T-helper 2 cell treated with Interferon-gamma antibody and Interleukin-4, amounts not matched to agents 5 μg/mL and 100 μg/mL, for 36 hours (primary cell): Measurements from ENCODE around the gene RTEL1.

Experiments
- DNase-seq: peaks from one replicate; pipeline ENCODE4 v3.0.0; 2021; ENCODE audit warnings: low spot score
- H3K27ac Mint-ChIP-seq: one replicate; pipeline ENCODE4 v1.8.0; 2021; ENCODE audit warnings: mild to moderate bottlenecking, mixed read lengths
- H3K27me3 Mint-ChIP-seq: one replicate; pipeline ENCODE4 v1.8.0; 2021; ENCODE audit warnings: low read depth, mixed read lengths
- H3K36me3 Mint-ChIP-seq: one replicate; pipeline ENCODE4 v1.8.0; 2021; ENCODE audit warnings: low read depth, mixed read lengths
- H3K4me1 Mint-ChIP-seq: one replicate; pipeline ENCODE4 v1.8.0; 2021; ENCODE audit warnings: low read depth, mixed read lengths
- H3K4me3 Mint-ChIP-seq: one replicate; pipeline ENCODE4 v1.8.0; 2022; ENCODE audit warnings: mild to moderate bottlenecking, moderate library complexity, mixed read lengths
- H3K9me3 Mint-ChIP-seq: one replicate; pipeline ENCODE4 v1.8.0; 2021; ENCODE audit warnings: mixed read lengths

Gene RTEL1

DNA sequence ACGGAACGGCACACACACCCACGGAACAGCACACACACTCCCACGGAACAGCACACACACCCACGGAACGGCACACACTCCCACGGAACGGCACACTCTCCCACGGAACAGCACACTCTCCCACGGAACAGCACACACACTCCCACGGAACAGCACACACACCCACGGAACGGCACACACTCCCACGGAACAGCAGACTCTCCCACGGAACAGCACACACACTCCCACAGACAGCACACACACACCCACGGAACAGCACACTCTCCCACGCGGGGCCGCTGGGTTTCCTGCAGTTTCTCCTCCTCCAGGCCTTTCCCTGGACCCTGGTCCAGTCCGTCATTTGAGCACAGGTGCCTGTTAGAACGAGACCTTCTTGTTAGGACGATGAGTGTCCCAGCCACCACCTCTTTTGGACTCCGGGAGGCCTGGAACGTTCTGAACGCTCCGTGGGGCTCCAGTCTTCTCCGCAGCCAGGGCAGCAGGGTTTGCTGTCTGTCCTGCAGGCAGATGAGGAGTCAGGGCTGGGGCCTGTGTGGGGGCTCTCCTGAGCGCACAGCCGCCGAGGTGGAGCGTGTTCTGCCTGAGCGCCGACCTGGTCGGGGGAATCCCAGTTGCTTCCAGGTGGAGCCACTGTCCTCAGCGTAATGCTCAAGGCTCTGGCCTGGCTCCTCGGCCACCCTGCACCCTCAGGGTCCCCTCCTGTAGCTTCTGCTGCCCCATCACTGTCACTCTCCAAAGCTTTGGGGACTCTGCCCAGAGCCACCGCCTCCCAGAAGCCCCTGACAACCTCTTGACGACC lies 20.8 kb downstream of the RTEL1 start:
- DNase-seq = no peak

DNA sequence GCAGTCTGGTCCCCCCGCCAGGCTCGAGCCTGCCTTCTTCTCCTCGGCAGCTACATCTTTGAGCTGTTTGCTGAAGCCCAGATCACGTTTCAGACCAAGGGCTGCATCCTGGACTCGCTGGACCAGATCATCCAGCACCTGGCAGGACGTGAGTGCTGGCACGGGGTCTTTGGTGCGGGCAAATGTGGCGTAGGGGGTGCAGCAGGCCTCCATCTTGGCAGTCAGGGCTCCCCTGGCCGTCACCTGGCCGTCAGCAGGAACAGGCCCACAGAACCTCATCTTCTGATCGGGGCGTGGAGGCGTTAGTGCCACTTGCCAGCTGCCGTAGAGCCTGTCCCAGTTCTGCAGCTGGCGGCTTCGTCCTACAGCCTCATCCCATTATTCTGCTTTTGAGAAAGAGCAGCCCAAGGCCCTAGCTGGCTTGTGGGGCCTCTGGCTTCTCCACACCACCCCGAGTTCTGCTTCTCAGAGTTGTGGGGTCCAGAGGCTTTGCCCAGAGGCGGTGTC lies 21.7 kb downstream of the RTEL1 start:
- H3K36me3 Mint-ChIP-seq = peaks cover 14% of the 10 kb centered on the region
- DNase-seq = no peak
- H3K27me3 Mint-ChIP-seq = no peaks in the 10 kb centered on the region
- H3K4me1 Mint-ChIP-seq = no peaks in the 10 kb centered on the region
- no peak overlapping the region for H3K27ac Mint-ChIP-seq
- no peaks in the 10 kb centered on the region for H3K9me3 Mint-ChIP-seq
- H3K4me3 Mint-ChIP-seq = no peak overlapping the region

More for the DNA sequence above, 20.8 kb downstream of the RTEL1 start:
- Mint-ChIP-seq H3K4me3 (no peak overlapping the region), H3K9me3 (no peaks in the 10 kb centered on the region), H3K36me3 (peaks cover 12% of the 10 kb centered on the region), H3K4me1 (no peaks in the 10 kb centered on the region), H3K27ac (no peak overlapping the region), H3K27me3 (no peaks in the 10 kb centered on the region)

DNA sequence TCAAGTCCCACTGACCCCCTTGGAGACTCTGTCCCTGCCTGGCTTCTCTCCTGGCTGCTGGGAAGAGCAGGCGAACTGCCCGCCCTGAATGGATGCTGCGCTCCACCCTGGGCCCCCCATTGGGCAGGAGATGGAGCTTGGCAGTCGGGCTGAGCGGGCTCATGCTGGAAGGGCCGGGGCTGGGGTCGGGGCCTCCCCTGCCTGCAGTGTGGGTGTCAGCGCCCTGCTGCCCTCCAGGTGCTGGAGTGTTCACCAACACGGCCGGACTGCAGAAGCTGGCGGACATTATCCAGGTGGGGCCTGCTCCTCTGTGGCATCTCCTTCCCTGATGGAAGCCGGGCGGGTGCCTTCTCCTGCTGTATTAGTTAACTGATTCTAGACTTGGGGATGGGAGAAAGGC lies 22.3 kb downstream of the RTEL1 start:
- Mint-ChIP-seq H3K9me3 (no peaks in the 10 kb centered on the region), H3K4me3 (no peak overlapping the region), H3K27me3 (no peaks in the 10 kb centered on the region), H3K4me1 (no peaks in the 10 kb centered on the region), H3K36me3 (peaks cover 14% of the 10 kb centered on the region), H3K27ac (no peak overlapping the region)
- DNase-seq = no peak

DNA sequence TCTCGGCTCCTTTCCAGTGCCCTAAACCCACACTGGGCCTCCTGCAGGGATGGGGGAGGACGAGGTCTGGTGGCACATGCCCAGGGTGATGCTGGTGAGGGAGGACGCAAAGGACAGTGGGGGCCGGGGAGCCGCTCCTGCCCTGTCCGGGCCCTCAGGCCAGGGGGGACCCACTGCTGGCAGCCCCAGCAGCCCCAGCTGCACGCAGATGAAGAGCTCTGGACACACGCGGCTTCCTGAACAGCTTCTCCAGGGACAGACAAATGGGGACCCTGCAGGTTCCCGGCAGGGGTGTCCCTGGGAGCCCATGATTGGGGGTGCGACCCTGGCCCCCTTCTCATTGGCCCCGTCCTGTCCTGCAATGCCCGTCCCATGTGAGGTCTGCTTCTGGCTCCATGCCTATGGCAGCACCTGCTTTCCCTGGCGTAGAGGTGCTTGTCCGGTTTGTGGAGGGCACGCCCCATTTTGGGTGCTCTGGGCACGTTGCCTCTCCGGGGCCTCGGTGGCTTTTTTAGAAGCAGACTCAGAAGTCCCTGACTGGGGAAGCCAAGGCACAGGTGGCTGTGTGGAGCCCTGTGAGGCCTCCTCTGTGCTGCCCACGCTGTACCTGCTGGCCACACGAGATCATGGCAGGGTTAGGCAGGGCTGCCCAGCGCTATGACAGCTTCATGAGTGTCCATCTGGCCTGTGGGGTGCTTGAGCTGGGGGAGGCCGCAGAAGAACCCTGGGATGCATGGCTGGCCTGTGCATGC lies 22.9 kb downstream of the RTEL1 start:
- Mint-ChIP-seq H3K9me3 (no peaks in the 10 kb centered on the region), H3K36me3 (peaks cover 9% of the 10 kb centered on the region), H3K27ac (no peak overlapping the region), H3K4me3 (no peak overlapping the region), H3K4me1 (no peaks in the 10 kb centered on the region), H3K27me3 (no peaks in the 10 kb centered on the region)
- no peak for DNase-seq

DNA sequence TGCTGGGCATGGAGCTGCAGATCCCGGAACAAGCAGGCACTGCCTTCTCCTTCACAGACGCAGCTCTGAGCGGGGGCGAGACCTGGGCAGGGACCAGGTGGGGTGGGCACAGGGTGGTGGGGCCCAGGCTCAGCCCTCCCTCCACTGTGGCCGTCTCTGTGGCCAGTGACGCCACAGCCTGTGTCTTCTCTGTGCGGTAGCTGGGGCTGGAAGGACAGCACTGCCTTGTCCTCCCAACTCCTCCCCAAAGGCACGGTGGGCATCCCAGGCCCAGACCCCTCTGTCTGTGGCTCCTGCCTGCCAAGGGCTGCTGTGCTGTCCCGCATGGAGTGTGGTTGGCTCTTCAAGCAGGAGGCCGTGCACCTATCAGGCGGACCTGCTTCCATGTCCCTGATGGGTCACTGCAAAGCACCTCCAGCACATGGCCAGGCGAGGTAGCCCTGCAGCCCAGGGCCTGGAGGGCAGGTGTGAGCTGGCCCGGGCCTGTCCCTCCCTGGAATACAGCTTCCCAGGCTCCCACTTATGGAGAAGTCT lies 23.6 kb downstream of the RTEL1 start:
- no peak for DNase-seq
- Mint-ChIP-seq H3K27ac (no peak overlapping the region), H3K9me3 (no peaks in the 10 kb centered on the region), H3K27me3 (no peaks in the 10 kb centered on the region), H3K36me3 (peaks cover 5% of the 10 kb centered on the region), H3K4me1 (no peaks in the 10 kb centered on the region), H3K4me3 (no peak overlapping the region)

DNA sequence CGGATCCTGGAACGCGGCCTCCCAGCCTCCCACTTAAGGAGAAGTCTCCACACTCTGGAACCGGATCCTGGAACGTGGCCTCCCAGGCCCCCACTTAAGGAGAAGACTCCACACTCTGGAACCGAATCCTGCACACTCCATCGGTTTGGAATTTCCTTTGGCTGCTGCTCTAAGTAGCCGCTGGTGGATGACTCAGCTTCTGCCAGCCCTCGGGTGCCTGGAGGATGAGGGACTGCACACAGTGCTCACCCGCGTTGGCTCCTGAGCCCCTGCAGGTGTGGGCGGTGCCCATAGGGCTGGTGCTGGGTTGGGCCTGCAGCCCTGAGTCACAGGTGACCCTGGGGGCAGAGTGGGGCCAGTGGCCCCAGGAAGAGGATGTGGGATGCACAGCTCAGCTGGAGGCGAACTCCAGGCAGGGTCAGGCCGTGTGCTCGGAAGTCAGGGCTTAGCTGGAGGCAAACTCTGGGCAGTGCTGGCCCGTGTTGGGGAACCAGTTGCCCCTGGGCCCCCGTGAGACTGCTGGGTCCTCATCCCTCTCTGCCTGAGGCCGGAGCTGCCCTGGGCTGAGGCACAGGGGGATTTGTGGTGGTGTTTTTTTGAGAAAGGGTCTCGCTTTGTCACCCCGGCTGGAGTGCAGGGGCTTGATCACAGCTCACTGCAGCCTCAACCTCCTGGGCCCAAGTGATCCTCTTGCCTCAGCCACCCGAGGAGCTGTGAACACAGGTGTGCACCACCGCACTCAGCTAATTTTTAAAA lies 24.4 kb downstream of the RTEL1 start:
- DNase-seq = no peak
- H3K4me1 Mint-ChIP-seq = no peaks in the 10 kb centered on the region
- H3K36me3 Mint-ChIP-seq = peaks cover 5% of the 10 kb centered on the region
- no peak overlapping the region for H3K4me3 Mint-ChIP-seq
- no peaks in the 10 kb centered on the region for H3K9me3 Mint-ChIP-seq
- H3K27me3 Mint-ChIP-seq = no peaks in the 10 kb centered on the region
- H3K27ac Mint-ChIP-seq = no peak overlapping the region

DNA sequence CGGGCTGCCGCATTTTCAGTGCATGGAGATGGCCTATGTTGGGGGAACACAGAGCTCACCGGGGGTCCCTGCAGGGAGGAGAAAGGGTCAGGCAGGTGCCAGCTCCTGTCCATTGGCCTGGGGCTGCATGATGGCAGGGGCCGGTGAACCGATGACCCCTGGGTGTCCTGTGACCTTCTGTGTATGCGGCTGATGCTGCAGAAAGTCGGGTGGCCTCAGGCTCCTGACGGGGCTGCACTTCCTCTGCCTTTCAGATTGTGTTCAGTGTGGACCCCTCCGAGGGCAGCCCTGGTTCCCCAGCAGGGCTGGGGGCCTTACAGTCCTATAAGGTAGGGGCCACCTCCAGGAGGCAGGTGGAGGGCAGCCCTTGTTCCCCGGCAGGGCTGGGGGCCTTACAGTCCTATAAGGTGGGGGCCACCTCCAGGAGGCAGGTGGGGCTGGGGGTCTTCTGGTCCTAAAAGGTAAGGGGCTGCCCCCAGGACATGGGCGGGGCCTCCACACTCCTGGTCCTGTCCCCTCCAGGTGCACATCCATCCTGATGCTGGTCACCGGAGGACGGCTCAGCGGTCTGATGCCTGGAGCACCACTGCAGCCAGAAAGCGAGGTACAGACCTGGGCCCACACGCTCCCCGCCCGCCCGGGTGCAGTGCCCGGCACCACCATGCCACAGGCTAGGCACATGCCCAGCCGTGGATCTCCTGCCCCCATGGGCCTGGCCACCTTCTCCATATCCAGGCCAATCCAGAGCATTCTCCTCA lies 27.3 kb downstream of the RTEL1 start:
- Mint-ChIP-seq H3K4me1 (no peaks in the 10 kb centered on the region), H3K9me3 (no peaks in the 10 kb centered on the region), H3K36me3 (peaks cover 3% of the 10 kb centered on the region), H3K27ac (no peak overlapping the region), H3K4me3 (no peak overlapping the region), H3K27me3 (no peaks in the 10 kb centered on the region)
- DNase-seq = no peak

DNA sequence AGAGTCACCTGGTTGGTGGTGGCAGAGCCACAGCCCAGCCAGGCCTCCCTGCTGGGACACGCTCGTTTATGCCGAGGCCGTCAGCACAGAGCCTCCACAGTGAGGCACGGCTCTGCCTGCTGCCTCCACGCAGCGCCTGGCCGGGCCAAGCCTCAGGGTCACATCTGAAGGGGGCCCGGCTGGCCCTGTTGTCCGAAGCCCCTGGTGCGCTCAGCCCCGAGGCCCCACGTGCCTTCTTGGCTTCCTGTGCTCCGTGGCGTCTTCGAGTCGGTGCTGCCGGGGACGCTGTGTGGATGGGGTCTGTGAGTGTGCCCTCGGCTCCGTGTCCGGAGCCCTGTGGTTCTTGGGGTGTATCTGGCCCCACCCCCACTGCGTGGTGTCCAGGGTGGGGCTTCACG lies 28.0 kb downstream of the RTEL1 start:
- no peak overlapping the region for H3K27ac Mint-ChIP-seq

DNA sequence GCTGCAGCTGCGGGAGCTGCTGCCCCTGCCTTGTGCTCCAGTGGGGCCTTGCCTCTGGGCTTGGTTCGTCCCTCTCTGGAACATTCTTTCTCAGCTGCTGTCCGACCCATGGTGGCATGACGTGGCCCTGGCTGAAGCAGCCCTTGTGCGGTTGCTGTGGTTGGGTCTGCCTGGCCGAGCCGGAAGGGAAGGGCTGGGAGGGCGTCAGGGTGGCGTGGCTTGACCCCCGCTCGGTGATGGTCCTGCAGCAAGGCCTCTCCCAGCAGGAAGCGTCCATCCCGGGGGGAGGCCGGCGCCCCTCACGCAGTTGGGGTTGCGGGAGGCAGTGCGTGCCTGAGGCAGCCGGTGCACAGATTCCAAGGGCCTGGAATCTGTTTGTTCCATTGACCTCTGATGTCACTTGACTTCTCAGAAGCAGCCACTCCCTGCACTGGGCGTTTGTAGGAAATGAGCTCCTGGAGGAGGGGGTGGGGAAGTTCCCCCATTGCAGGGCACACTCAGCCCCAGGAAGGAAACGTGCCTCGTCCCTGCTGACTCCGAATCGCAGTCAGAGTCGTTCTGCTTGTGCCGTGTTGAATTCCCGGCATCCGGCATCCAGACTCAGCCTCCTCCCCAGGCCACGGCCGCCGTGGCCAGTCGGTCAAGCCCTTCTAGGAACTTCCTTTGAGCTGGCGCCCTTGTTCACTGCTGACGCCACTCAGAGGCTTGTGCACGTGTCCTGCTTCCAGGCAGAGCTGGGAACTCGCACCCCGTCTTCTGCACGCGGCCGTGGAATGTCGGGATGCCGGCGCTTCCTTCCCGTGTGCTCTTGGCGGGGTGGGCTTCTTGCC lies 28.6 kb downstream of the RTEL1 start:
- DNase-seq = peak; percentile 42
- Mint-ChIP-seq H3K27me3 (no peaks in the 10 kb centered on the region), H3K27ac (no peak overlapping the region), H3K9me3 (no peaks in the 10 kb centered on the region), H3K4me1 (no peaks in the 10 kb centered on the region), H3K36me3 (peaks cover 7% of the 10 kb centered on the region), H3K4me3 (no peak overlapping the region)

More for the DNA sequence above, 28.0 kb downstream of the RTEL1 start:
- Mint-ChIP-seq H3K36me3 (peaks cover 3% of the 10 kb centered on the region), H3K4me3 (no peak overlapping the region), H3K27me3 (no peaks in the 10 kb centered on the region), H3K4me1 (no peaks in the 10 kb centered on the region), H3K9me3 (no peaks in the 10 kb centered on the region)
- DNase-seq = no peak

DNA sequence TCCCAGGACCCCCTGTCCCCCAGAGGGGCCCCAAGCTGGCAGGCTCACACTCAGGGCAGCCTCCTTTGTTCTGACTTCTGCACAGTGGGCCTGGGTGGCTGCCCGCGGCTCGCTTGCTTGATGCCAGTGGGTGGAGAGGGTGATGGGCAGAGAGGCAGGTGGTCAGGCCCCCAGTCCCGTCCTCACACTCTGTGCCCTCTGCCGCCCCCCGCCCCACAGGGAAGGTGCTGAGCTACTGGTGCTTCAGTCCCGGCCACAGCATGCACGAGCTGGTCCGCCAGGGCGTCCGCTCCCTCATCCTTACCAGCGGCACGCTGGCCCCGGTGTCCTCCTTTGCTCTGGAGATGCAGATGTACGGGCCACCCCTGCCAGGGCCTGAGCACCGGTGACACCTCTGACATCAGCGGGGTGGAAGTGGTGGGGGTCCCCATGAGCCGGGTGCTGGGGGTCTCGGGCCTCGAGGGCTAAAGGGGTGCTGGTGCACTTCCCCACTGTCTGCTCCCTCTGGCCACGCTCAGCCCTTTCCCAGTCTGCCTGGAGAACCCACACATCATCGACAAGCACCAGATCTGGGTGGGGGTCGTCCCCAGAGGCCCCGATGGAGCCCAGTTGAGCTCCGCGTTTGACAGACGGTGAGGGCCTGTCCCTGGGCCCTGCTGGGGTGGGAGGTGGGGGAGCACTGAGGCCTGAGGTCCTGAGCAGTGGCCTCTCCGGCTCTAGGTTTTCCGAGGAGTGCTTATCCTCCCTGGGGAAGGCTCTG lies 29.5 kb downstream of the RTEL1 start:
- no peaks in the 10 kb centered on the region for H3K9me3 Mint-ChIP-seq
- no peak for DNase-seq
- no peak overlapping the region for H3K27ac Mint-ChIP-seq
- peaks cover 11% of the 10 kb centered on the region for H3K36me3 Mint-ChIP-seq
- H3K27me3 Mint-ChIP-seq = no peaks in the 10 kb centered on the region
- H3K4me1 Mint-ChIP-seq = no peaks in the 10 kb centered on the region
- no peak overlapping the region for H3K4me3 Mint-ChIP-seq

DNA sequence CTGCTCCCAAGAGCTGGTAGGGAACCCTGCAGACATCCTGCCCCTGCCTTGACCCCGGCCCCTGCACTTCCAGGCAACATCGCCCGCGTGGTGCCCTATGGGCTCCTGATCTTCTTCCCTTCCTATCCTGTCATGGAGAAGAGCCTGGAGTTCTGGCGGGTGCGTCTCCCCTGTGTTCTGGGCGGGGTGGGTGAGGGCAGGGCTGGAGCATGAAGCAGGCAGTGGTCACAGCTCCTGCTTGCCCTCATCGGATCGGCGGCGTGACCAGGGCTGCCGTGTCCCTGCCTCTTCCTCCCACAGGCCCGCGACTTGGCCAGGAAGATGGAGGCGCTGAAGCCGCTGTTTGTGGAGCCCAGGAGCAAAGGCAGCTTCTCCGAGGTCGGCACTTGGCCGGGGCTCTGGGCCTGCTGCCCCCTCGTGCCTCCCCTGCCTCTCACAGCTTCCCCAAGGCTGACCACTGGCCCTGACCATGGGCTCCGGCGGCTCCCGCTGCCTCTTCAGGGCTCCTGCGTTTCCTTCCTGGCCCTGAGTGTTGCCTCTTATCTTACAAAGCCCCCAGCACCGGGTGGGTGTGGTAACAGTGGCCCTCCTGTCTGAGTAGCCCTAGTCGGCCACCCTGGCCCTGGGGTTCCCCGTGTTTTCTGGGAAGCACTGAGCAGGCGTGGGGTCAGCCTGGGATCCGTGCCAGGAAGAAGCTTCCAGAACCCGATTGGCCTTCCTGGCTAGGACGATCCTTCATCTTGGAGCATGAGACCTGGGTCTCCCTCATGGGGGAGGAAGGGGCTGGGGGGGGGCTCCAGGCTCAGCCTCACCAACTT lies 30.3 kb downstream of the RTEL1 start:
- no peak overlapping the region for H3K27ac Mint-ChIP-seq
- H3K4me1 Mint-ChIP-seq = no peaks in the 10 kb centered on the region
- H3K36me3 Mint-ChIP-seq = peaks cover 11% of the 10 kb centered on the region
- no peak overlapping the region for H3K4me3 Mint-ChIP-seq
- no peaks in the 10 kb centered on the region for H3K9me3 Mint-ChIP-seq
- no peak for DNase-seq
- no peaks in the 10 kb centered on the region for H3K27me3 Mint-ChIP-seq
